H1 (cell line): ENCODE measurements around the gene MANF. TPM values are rescaled to one million over a fixed set of nuclear protein-coding genes. Genes with fewer than 3 reads are reported as not detected.

Source experiments
- CTCF ChIA-PET: fragments of 300-600 bp; sonication (Branson Sonifier 250); formaldehyde crosslinking; loops from one replicate; lab custom pipeline; 2021; ENCODE audit not compliant: partially characterized antibody; lab: Charles Lee
- POLR2A ChIA-PET: fragments of 300-600 bp; sonication (Branson Sonifier 250); formaldehyde crosslinking; loops from one replicate; lab custom pipeline; 2021; ENCODE audit warnings: inconsistent platforms; ENCODE audit not compliant: partially characterized antibody; lab: Charles Lee
- DNase-seq, 2 experiments: peaks; one replicate each; pipeline versions ENCODE4 v3.0.0 to v3.0.0-alpha.2; 2010 to 2022; ENCODE audit warnings: low spot score in 2 of 2, low read depth in 1 of 2, mixed read lengths in 1 of 2
- FAIRE-seq: peaks from 2 replicates; lab custom pipeline; 2011; peaks lifted over from hg19 to GRCh38; lab: Jason Lieb, UNC
- H2AFZ ChIP-seq: 2 replicates; pipeline ENCODE4 v1.8.1; 2012; ENCODE audit warnings: low read length, inconsistent platforms
- H2AK5ac ChIP-seq: 2 replicates; pipeline ENCODE4 v1.6.1; 2013; ENCODE audit warnings: low read depth, low read length
- H2BK120ac ChIP-seq: replicated peaks from 2 replicates; pipeline ENCODE3; 2013; ENCODE audit warnings: low read depth, low read length, inconsistent platforms
- H2BK12ac ChIP-seq: 2 replicates; pipeline ENCODE4 v1.6.1; 2013; ENCODE audit warnings: low read depth, low read length
- H2BK15ac ChIP-seq: 2 replicates; pipeline ENCODE4 v1.6.1; 2013; ENCODE audit warnings: low read length
- H2BK20ac ChIP-seq: 2 replicates; pipeline ENCODE4 v1.6.1; 2013; ENCODE audit warnings: low read length
- H2BK5ac ChIP-seq: 2 replicates; pipeline ENCODE4 v1.6.1; 2013; ENCODE audit warnings: low read depth, low read length
- H3K14ac ChIP-seq: 2 replicates; pipeline ENCODE4 v1.6.1; 2013; ENCODE audit warnings: inconsistent platforms; ENCODE audit not compliant: insufficient read length
- H3K18ac ChIP-seq: 2 replicates; pipeline ENCODE4 v1.6.1; 2013; ENCODE audit warnings: low read length; ENCODE audit errors: extremely low read depth
- H3K23ac ChIP-seq: 2 replicates; pipeline ENCODE4 v1.6.1; 2013; ENCODE audit warnings: inconsistent platforms; ENCODE audit not compliant: insufficient read length
- H3K23me2 ChIP-seq: 2 replicates; pipeline ENCODE4 v1.6.1; 2013; ENCODE audit warnings: low read depth, low read length
- H3K27ac ChIP-seq: 2 replicates; pipeline ENCODE4 v1.6.1; 2011; ENCODE audit warnings: low read depth, low read length, inconsistent platforms
- H3K27me3 ChIP-seq, 4 experiments: replicated peaks in 1 of 4; 1 replicate in 1 of 4; 2 replicates in 3 of 4; pipeline versions ENCODE4 v1.6.1 to v1.8.1; 2011 to 2013; ENCODE audit warnings: low read length in 3 of 4, mild to moderate bottlenecking in 3 of 4, inconsistent platforms in 2 of 4, mixed read lengths in 2 of 4, moderate library complexity in 1 of 4; ENCODE audit not compliant: control insufficient read depth in 3 of 4, insufficient read depth in 3 of 4; ENCODE audit errors: extremely low read depth in 1 of 4
- H3K36me3 ChIP-seq, 4 experiments: 2 replicates each; pipeline versions ENCODE4 v1.6.1 to v1.8.1; 2011 to 2013; ENCODE audit warnings: mild to moderate bottlenecking in 4 of 4, low read length in 3 of 4, moderate library complexity in 2 of 4, control low read depth in 1 of 4, inconsistent platforms in 1 of 4; ENCODE audit not compliant: insufficient read depth in 4 of 4, control insufficient read depth in 2 of 4
- H3K4ac ChIP-seq: replicated peaks from 2 replicates; pipeline ENCODE3; 2013; ENCODE audit warnings: low read length, low read depth, mixed read lengths, inconsistent platforms; ENCODE audit not compliant: insufficient read length
- H3K4me1 ChIP-seq, 4 experiments: replicated peaks in 1 of 4; 1 replicate in 1 of 4; 2 replicates in 3 of 4; pipeline versions ENCODE4 v1.6.1 to v1.8.1; 2011 to 2013; ENCODE audit warnings: low read length in 3 of 4, inconsistent platforms in 2 of 4, mixed read lengths in 1 of 4; ENCODE audit not compliant: insufficient read depth in 4 of 4, control insufficient read depth in 3 of 4
- H3K4me2 ChIP-seq, 2 experiments: 2 replicates each; pipeline versions ENCODE4 v1.6.1 to v1.8.1; 2011 to 2013; ENCODE audit warnings: low read depth in 2 of 2, low read length in 2 of 2, control low read depth in 1 of 2, inconsistent platforms in 1 of 2, mild to moderate bottlenecking in 1 of 2; ENCODE audit not compliant: insufficient read depth in 1 of 2
- H3K4me3 ChIP-seq, 4 experiments: fragments of 200-600, 300-600 bp in 1 of 4; sonication (generic), shearing (Covaris generic), sonication (Bioruptor Twin) in 1 of 4; 2 replicates each; pipeline versions ENCODE4 v1.5.1 to v1.8.1; 2011 to 2016; ENCODE audit warnings: low read length in 4 of 4, low read depth in 3 of 4, control low read depth in 2 of 4, inconsistent platforms in 2 of 4, mild to moderate bottlenecking in 2 of 4, mixed read lengths in 1 of 4, moderate library complexity in 1 of 4; ENCODE audit not compliant: insufficient read depth in 2 of 4; ENCODE audit errors: extremely low read depth in 1 of 4
- H3K56ac ChIP-seq: replicated peaks from 2 replicates; pipeline ENCODE3; 2013; ENCODE audit warnings: low read depth, mild to moderate bottlenecking, mixed read lengths, low read length, inconsistent platforms; ENCODE audit not compliant: insufficient read length
- H3K79me1 ChIP-seq: 2 replicates; pipeline ENCODE4 v1.6.1; 2013; ENCODE audit warnings: low read depth, low read length, control low read depth
- H3K79me2 ChIP-seq, 2 experiments: 2 replicates each; pipeline versions ENCODE4 v1.6.1 to v1.8.1; 2012 to 2013; ENCODE audit warnings: low read length in 2 of 2, mild to moderate bottlenecking in 2 of 2, inconsistent platforms in 1 of 2; ENCODE audit not compliant: insufficient read depth in 2 of 2, control insufficient read depth in 1 of 2
- H3K9ac ChIP-seq, 4 experiments: replicated peaks in 1 of 4; 1 replicate in 1 of 4; 2 replicates in 3 of 4; pipeline versions ENCODE4 v1.6.1 to v1.8.1; 2011 to 2013; ENCODE audit warnings: low read depth in 3 of 4, low read length in 3 of 4, control low read depth in 2 of 4, mild to moderate bottlenecking in 2 of 4, moderate library complexity in 2 of 4, inconsistent platforms in 1 of 4; ENCODE audit errors: extremely low read depth in 1 of 4
- H3K9me3 ChIP-seq, 2 experiments: 2 replicates each; pipeline versions ENCODE4 v1.6.1 to v1.8.1; 2012 to 2013; ENCODE audit warnings: mild to moderate bottlenecking in 2 of 2, moderate library complexity in 2 of 2, control low read depth in 1 of 2, inconsistent platforms in 1 of 2, low read depth in 1 of 2, low read length in 1 of 2, mixed read lengths in 1 of 2; ENCODE audit not compliant: insufficient read depth in 2 of 2
- H4K20me1 ChIP-seq, 2 experiments: replicated peaks in 1 of 2; 2 replicates each; pipeline versions ENCODE3 to v1.8.1; 2011 to 2013; ENCODE audit warnings: inconsistent platforms in 2 of 2, low read length in 2 of 2, mild to moderate bottlenecking in 1 of 2; ENCODE audit not compliant: insufficient read depth in 2 of 2, control insufficient read depth in 1 of 2
- H4K5ac ChIP-seq: 2 replicates; pipeline ENCODE4 v1.6.1; 2013; ENCODE audit warnings: low read length, low read depth, mixed read lengths, inconsistent platforms; ENCODE audit not compliant: insufficient read length
- H4K8ac ChIP-seq: 2 replicates; pipeline ENCODE4 v1.8.0; 2013; ENCODE audit warnings: mild to moderate bottlenecking, moderate library complexity, low read length, inconsistent platforms; ENCODE audit not compliant: insufficient read depth; ENCODE audit errors: extremely low read depth
- H4K91ac ChIP-seq: replicated peaks from 2 replicates; pipeline ENCODE3; 2013; ENCODE audit warnings: low read length, mixed read lengths, inconsistent platforms; ENCODE audit not compliant: insufficient read length
- CBX8 ChIP-seq: fragments of 300-800, 300-1000 bp; sonication (generic); IDR thresholded peaks from 2 replicates; pipeline ENCODE4 v1.7.1; 2016; ENCODE audit warnings: low read depth, low read length, borderline replicate concordance
- GTF2F1 ChIP-seq: IDR thresholded peaks from 2 replicates; pipeline ENCODE4 v1.6.1; 2012; ENCODE audit warnings: low read depth, low read length, improper control_type of control experiment, borderline replicate concordance
- KDM4A ChIP-seq: IDR thresholded peaks from one replicate; pipeline ENCODE4 v1.7.1; 2012; ENCODE audit warnings: low read depth, mild to moderate bottlenecking, moderate library complexity, low read length, inconsistent platforms; ENCODE audit not compliant: severe bottlenecking
- POU5F1 ChIP-seq: IDR thresholded peaks from 2 replicates; pipeline ENCODE4 v1.6.1; 2011; ENCODE audit warnings: low read depth, mild to moderate bottlenecking, low read length, moderate library complexity
- SIN3A ChIP-seq, 2 experiments: IDR thresholded peaks in 1 of 2; conservative IDR thresholded peaks in 1 of 2; 2 replicates each; pipeline ENCODE4 v1.6.1; 2011 to 2012; ENCODE audit warnings: low read length in 2 of 2, improper control_type of control experiment in 1 of 2, low read depth in 1 of 2, mild to moderate bottlenecking in 1 of 2
- TAF7 ChIP-seq: optimal IDR thresholded peaks from 2 replicates; pipeline ENCODE3; 2011; ENCODE audit warnings: low read depth, mild to moderate bottlenecking, inconsistent platforms, low read length, moderate library complexity, borderline replicate concordance
- WGBS, 2 experiments: shearing (Covaris generic) in 1 of 2; methylation state at CpG; one replicate each; pipeline versions ENCODE4 v1.1.6 to v1.1.7; 2013 to 2015; ENCODE audit warnings: low lambda C conversion rate in 2 of 2, mixed read lengths in 2 of 2, inconsistent platforms in 1 of 2, low coverage in 1 of 2, missing lambda C conversion rate in 1 of 2; ENCODE audit not compliant: insufficient replicate concordance in 2 of 2, insufficient coverage in 1 of 2, insufficient read length in 1 of 2; ENCODE audit errors: extremely low coverage in 1 of 2, missing lambda C conversion rate in 1 of 2; 5-methylcytosine and 5-hydroxymethylcytosine counted together
- polyA plus RNA-seq, 7 experiments: library from polyadenylated mRNA; depleted of rRNA in 3 of 7; stranded (reverse) in 5 of 7; unstranded in 2 of 7; fragments of >200 nt in 5 of 7; fragments of 200-250 nt in 2 of 7; gene quantifications; 1 replicate in 5 of 7; 2 replicates in 1 of 7; 4 replicates in 1 of 7; pipeline versions ENCODE4 v1.2.1 to v1.2.3, GENCODE V29; 2011 to 2013; ENCODE audit warnings: missing spikeins in 2 of 7, mixed read lengths in 2 of 7
- total RNA-seq: library from RNA; stranded (reverse); fragmentation: NEBNext Ultra II Directional; extraction: Animal tissue kit (Norgen Biotek cat#: 25700); gene quantifications from 2 replicates; pipeline ENCODE4 v1.2.1, GENCODE V29; 2021

The MANF gene
- total and polyA plus RNA-seq, 2 of the 8 experiments (the other 6 are each of a cell fraction or from before 2014, with no cell fraction given) = 37.5 to 159 TPM

GRCh38 chr3:51362476-51362875 lies 22.6 kb upstream of the MANF start:
- H2BK15ac ChIP-seq = no peak overlapping the region
- FAIRE-seq (no peak), DNase-seq (no peak)
- no peaks in the 10 kb centered on the region for H3K23me2 ChIP-seq
- ChIA-PET CTCF (interaction anchor here (0.6 to 1.4 kb wide), 2 partner anchors 27 to 150 kb away, joined by 3 to 6 read pairs; no protein-coding TSS in a partner anchor), POLR2A (interaction anchor here (1.2 to 1.4 kb wide), 2 partner anchors 22 to 28 kb away, joined by 3 to 4 read pairs; partner anchors contain the start of genes MANF and RBM15B)
- no peak overlapping the region for H2BK20ac ChIP-seq
- 86% methylated on average over 9 of the region's 9 CpGs; no CpG with 5 or more reads in 1 of the 2 experiments for WGBS, 2 experiments
- no peak overlapping the region for H4K91ac ChIP-seq
- no peak overlapping the region for H3K4me2 ChIP-seq
- H2AK5ac ChIP-seq = no peak overlapping the region
- H2BK120ac ChIP-seq = no peak overlapping the region
- H3K36me3 ChIP-seq = peaks cover 0 to 2% (median 0%) of the 10 kb centered on the region in 4 experiments; a peak in 2 of 8 replicates
- H4K20me1 ChIP-seq = no peaks in the 10 kb centered on the region
- no peak overlapping the region for H2AFZ ChIP-seq
- no peak overlapping the region for H3K4me3 ChIP-seq
- no peaks in the 10 kb centered on the region for H3K79me1 ChIP-seq
- no peak overlapping the region for H4K8ac ChIP-seq
- no peak overlapping the region for H3K14ac ChIP-seq
- H3K23ac ChIP-seq = no peak overlapping the region
- H3K27me3 ChIP-seq = no peaks in the 10 kb centered on the region
- H3K56ac ChIP-seq = no peak overlapping the region
- no peaks in the 10 kb centered on the region for H3K79me2 ChIP-seq
- no peak overlapping the region for H4K5ac ChIP-seq
- H3K9me3 ChIP-seq = no peaks in the 10 kb centered on the region
- H2BK5ac ChIP-seq = no peak overlapping the region
- H3K27ac ChIP-seq = no peak overlapping the region
- H2BK12ac ChIP-seq = no peak overlapping the region
- H3K4ac ChIP-seq = no peak overlapping the region
- no peak overlapping the region for H3K9ac ChIP-seq
- H3K18ac ChIP-seq = no peak overlapping the region
- H3K4me1 ChIP-seq = no peaks in the 10 kb centered on the region
- TF ChIP-seq CBX8 = no peak
- TF ChIP-seq KDM4A = no peak
- no peak for TF ChIP-seq SIN3A (conservative IDR thresholded peaks at IDR 0.05 in 1 of 2, IDR thresholded peaks at IDR 0.05 in 1 of 2; ENCODE audit: low read depth in 1 of 2, low read length in 2 of 2)
- TF ChIP-seq POU5F1 = no peak
- TF ChIP-seq GTF2F1 = no peak
- TF ChIP-seq TAF7 = no peak
